Measurements from ENCODE around the gene ARL6IP1.
"Not testable (repeated sequence)": the region's sequence is repeated elsewhere in the genome, so short reads cannot be mapped to it uniquely, and the experiment has no call there.

GRCh38 chr16:18762713-18763112, 38.6 kb downstream of the ARL6IP1 start:
- not testable (repeated sequence) for TF ChIP-seq MYC (IDR thresholded peaks at IDR 0.05; ENCODE audit: borderline replicate concordance, low read length); EP300 (IDR thresholded peaks at IDR 0.05); PHF8 (IDR thresholded peaks at IDR 0.05; ENCODE audit: borderline replicate concordance, low read depth); SMC3 (IDR thresholded peaks at IDR 0.05)
